NOMO-1 treated with DMSO at 0.1 percent for 48 hours (cell line): Measurements from ENCODE around the gene PRR5L.
A peak's percentile ranks its signal among the peaks of the same experiment; 100 is the strongest.
"Not testable (repeated sequence)": the region's sequence is repeated elsewhere in the genome, so short reads cannot be mapped to it uniquely, and the experiment has no call there.

Source experiments
- DNase-seq: peaks from one replicate; lab custom pipeline; 2025; ENCODE audit not compliant: unreplicated experiment; lab: John Stamatoyannopoulos, UW

PRR5L gene

GRCh38 chr11:36454941-36455631 is 159.0 kb downstream of the PRR5L start:
- no peak for DNase-seq

GRCh38 chr11:36455658-36456111 is 159.6 kb downstream of the PRR5L start:
- DNase-seq, result no peak

DNA sequence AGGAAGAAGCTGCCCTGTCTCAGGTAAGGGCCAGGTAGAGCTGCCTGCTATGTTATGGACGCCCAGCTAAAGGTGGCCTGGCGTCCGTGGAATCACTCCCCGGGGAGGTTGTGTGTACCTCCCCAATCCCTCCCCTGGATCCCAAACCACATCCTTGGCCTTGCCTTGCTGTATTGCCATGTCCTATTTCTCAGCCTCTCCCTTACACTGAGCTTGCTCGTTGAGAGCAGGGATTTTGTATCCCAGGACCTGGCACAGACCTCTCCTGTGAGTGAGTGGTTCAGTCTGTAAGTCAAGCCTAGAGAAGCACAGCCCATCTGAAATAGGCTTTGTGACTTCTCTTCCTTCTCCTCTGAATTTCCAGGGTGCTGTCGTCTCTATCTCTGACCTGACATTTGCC is 160.1 kb downstream of the PRR5L start:
- DNase-seq, result no peak

GRCh38 chr11:36458129-36458915 is 162.2 kb downstream of the PRR5L start:
- no peak for DNase-seq

- DNase-seq, result no peak
These were observed 163.0 kb downstream of the PRR5L start for GRCh38 chr11:36459046-36459445.

- DNase-seq, result no peak
These were observed 164.1 kb downstream of the PRR5L start for GRCh38 chr11:36460220-36460619.

- DNase-seq, result no peak
These were observed 166.2 kb downstream of the PRR5L start for GRCh38 chr11:36462321-36462720.

- DNase-seq, result no peak
These were observed 167.7 kb downstream of the PRR5L start for GRCh38 chr11:36463781-36464180.

DNA sequence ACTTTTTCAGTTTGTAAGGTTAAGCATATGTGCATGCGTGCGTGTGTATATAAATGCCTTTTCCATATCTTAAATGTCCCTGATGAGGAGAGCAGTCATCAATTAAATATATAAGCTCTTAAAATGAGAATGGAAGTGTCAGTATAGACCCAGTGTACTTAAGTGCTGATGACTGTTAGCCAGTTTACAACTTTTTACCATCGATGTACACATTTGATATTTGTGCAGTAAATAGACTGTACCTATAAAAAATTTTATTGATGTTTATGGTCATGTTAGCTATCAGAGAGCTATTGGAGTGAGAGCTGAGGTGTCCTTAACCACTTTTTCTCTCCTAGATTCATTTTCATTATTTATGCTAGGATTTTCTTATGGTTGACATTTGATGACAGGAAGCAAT is 168.6 kb downstream of the PRR5L start:
- no peak for DNase-seq

DNA sequence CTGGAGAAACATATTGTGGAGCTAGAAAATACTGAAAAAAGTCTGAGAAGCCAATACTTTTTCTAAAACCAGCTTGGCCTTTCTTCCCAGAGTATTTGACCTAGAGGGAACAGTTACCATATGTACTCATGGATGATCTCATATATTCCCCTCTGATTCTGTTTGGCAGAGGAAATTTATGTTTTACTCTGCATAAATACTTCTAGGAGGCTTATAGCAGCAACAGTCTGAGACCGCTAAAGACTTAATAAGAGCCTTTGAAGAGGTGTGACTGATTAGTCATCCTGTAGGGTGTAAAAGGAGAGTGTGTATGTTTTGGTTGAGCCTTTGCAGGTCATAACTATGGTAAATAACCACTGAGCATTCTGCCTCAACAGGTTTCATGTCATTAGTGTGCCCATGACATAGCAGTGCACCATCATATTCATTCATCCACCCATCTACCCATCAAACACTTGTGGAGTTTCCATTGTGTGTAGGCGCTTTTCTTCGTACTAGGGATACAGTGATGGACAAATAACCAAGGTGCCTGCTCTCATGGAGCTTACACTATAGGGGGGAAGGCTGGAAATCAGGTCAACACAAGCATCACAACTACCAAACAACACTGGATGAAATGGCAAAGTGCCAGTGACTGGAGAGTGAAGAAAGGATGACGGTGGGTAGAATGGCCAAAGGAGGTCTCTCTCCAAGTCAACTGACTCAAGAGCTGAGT is 169.5 kb downstream of the PRR5L start:
- no peak for DNase-seq

DNA sequence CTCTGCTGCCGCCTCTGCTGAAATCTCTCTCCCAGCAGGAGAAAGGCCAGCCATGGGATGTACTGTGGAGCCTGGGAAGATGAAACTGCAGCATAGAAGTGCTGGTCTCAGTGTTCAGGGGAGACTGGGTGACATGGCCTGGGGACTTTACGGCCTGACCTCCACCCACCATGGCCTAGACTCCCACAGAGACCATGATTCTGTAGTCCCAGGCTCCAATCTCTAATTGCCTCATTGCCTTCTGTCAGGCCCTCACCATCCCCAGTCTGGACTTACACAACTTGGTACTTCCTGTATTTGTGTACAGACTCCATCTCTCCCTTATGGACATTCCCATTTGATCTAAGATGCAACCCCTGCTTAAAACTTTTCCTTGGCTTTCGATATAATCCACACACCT is 170.9 kb downstream of the PRR5L start:
- DNase-seq, result no peak

DNA sequence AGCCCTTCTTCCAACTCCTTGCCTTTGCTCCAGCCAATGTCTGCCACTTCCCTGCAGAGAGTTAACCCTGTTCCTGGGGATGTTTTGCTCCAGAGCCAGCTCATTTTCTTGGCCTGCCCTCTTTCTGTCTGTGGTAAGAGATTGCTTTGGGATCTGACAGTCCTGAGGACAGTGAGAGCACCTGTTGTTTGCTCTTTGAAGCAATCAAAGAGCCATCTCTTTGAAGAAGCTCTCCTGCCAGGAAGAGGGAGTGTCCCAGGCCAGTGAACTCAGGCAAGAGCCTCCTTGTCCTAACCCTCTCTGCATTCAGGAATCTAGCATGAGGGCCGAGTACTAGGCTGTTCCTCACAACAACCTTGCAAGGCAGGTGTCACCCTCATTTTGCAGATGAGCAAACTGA is 171.8 kb downstream of the PRR5L start:
- DNase-seq, result no peak

- no peak for DNase-seq
These were observed 173.0 kb downstream of the PRR5L start for GRCh38 chr11:36469063-36469462.

DNA sequence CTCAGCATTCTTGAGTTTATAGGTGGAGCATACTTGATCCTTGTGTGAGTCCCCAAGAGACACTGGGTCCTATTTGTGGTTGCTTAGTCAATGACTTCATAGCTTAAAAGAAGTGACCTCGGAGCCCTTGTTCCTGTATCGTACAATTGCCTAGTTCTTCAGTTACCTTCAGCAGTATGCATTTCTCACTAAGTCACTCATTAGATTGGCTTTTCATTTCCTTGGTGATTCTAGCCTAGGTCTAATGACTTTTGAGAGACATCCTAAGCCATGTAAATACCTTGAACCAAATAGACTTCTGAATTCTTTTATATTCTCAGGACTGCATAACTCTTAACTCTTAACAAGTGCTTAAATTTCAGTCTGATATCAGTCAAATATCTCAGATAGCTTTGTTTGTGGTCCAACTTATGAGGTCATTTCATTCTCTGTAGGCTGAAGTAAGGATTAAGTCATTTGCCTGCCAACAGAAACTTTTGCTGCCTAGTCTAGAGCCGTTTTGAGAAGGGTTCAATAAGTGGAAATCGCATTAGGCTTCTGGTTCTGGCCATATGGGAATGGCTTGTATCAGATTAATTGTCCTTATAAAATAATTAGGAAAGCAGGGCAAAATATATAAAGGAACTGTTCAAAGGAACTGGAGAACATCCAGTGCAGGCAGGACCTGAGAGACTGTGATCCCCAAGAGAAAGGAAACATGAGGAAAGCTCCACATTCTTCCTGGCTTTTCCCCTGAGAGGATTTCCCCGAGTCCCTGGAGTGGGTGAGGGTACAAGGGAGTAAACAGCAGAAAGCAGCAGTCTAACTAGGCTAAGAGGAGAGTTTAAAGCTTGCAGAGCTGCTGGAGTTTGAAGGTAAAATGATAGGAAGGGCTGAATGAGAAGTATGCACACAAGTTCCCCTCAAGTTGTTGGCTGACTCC is 174.1 kb downstream of the PRR5L start:
- DNase-seq, result no peak

GRCh38 chr11:36471577-36471976 is 175.5 kb downstream of the PRR5L start:
- no peak for DNase-seq

DNA sequence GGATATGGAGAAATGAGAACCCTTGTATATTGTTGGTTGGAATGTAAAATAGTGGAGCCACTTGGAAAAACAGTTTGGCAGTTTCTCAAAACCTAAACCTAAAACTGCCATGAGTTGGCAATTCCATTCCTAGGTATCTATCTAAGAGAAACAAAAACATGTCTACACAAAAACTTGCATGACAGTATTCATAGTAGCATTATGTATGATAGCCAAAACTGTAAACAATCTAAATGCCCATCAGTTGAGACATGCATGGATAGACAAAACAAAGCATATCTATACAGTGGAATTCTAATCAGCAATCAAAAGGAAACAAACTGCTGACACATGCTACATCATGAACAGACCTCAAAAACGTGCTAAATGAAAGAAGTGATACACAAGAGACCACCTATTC is 179.1 kb downstream of the PRR5L start:
- DNase-seq, result no peak

GRCh38 chr11:36478700-36479329 is 182.7 kb downstream of the PRR5L start:
- peak; percentile 53 for DNase-seq

GRCh38 chr11:36480833-36481232 is 184.7 kb downstream of the PRR5L start:
- no peak for DNase-seq

DNA sequence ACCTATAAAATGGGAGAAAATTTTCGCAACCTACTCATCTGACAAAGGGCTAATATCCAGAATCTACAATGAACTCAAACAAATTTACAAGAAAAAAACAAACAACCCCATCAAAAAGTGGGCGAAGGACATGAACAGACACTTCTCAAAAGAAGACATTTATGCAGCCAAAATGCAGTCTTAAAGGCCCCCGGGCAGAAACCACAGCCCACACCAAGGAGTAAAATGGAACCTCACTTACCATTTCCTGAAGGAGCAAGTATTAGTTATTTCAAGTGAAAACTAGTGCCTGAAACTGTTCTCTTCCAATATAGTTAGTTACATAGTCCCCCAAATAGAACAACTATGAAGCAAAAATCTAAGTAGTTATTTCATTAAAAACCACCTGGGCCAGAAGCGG is 187.0 kb downstream of the PRR5L start:
- DNase-seq, result not testable (repeated sequence)

DNA sequence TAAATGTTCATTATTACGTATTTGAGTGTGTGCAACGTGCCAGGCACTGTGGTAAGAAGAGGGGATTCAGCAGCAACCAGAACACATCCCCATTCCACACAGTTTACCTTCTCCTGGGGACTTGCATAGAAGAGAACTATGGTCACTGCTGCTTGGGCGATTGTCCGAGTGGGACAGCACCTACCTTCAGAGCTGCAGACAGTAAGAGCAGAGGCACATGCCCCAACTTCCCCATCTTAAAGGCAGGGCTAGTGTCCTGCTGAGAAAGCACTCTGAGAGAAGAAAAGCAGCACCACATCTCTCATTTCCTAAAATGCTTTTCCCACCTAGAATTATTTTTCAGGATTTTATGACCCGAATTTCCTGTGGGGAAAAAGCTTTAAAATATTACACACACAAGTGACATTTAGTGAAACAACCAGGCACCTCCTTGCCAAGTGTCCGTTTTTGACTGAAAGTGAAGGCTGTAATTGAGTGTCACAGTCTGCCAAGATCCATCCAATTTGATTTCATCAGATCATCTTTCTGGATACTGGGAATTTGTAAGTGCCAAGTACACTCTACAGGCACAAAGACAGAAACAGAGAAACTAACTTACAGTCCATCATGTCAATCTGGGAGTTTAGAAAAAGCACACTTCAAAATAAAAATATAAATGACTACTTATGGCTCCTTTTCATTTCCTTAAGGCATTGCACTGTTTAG is 189.4 kb downstream of the PRR5L start:
- DNase-seq, result no peak
